Caco-2 (cell line): ENCODE measurements around the gene ZNF48. TPM values are rescaled to one million over a fixed set of nuclear protein-coding genes. Genes with fewer than 3 reads are reported as not detected.

Source experiments
- BruUV-seq: library from RNA; stranded (reverse); fragments of 400-500 nt; replicated peaks from 2 replicates; lab custom pipeline; 2021; lab: Mats Ljungman, UMichigan
- CTCF ChIA-PET: fragments of 300-600 bp; sonication (Branson Sonifier 250); formaldehyde crosslinking; loops from one replicate; lab custom pipeline; 2022; ENCODE audit warnings: antibody characterized with exemption; lab: Charles Lee
- POLR2A ChIA-PET: fragments of 300-600 bp; sonication (Branson Sonifier 250); formaldehyde crosslinking; loops from one replicate; lab custom pipeline; 2022; ENCODE audit warnings: antibody characterized with exemption; lab: Charles Lee
- DNase-seq, 2 experiments: peaks; one replicate each; pipeline versions ENCODE4 v3.0.0 to v3.0.0-alpha.2; 2020 to 2022
- H3K27me3 ChIP-seq: replicated peaks from 2 replicates; pipeline ENCODE4 v1.6.0; 2011; ENCODE audit warnings: low read length; ENCODE audit not compliant: control insufficient read depth, insufficient read depth
- H3K36me3 ChIP-seq: 2 replicates; pipeline ENCODE4 v1.5.1; 2011; ENCODE audit warnings: low read length; ENCODE audit not compliant: control insufficient read depth, insufficient read depth
- H3K4me1 ChIP-seq: fragments of 250-450 bp; sonication (Bioruptor Pico); 2 replicates; pipeline ENCODE4 v1.5.1; 2020; ENCODE audit warnings: mild to moderate bottlenecking
- H3K4me3 ChIP-seq: 2 replicates; pipeline ENCODE4 v1.5.1; 2011; ENCODE audit warnings: low read depth, mild to moderate bottlenecking, control low read depth, low read length
- H3K9me3 ChIP-seq: fragments of 250-450 bp; sonication (Bioruptor Pico); 2 replicates; pipeline ENCODE4 v1.5.1; 2020; ENCODE audit warnings: mild to moderate bottlenecking, moderate library complexity
- H3K27ac Mint-ChIP-seq: one replicate; pipeline ENCODE4 v1.8.0; 2022; ENCODE audit warnings: mixed read lengths; ENCODE audit not compliant: unreplicated experiment
- H3K27me3 Mint-ChIP-seq: one replicate; pipeline ENCODE4 v1.8.0; 2022; ENCODE audit warnings: mixed read lengths; ENCODE audit not compliant: insufficient read depth, unreplicated experiment
- H3K36me3 Mint-ChIP-seq: one replicate; pipeline ENCODE4 v1.8.0; 2022; ENCODE audit warnings: mild to moderate bottlenecking, mixed read lengths; ENCODE audit not compliant: insufficient read depth, unreplicated experiment
- H3K4me1 Mint-ChIP-seq: one replicate; pipeline ENCODE4 v1.8.0; 2022; ENCODE audit warnings: low read depth, mixed read lengths; ENCODE audit not compliant: unreplicated experiment
- H3K4me3 Mint-ChIP-seq: one replicate; pipeline ENCODE4 v1.8.0; 2022; ENCODE audit warnings: mild to moderate bottlenecking, moderate library complexity, mixed read lengths; ENCODE audit not compliant: unreplicated experiment
- H3K9me3 Mint-ChIP-seq: one replicate; pipeline ENCODE4 v1.8.0; 2022; ENCODE audit warnings: mixed read lengths; ENCODE audit not compliant: unreplicated experiment
- CTCF ChIP-seq, 2 experiments: fragments of 200-600 bp in 1 of 2; IDR thresholded peaks; 1 replicate in 1 of 2; 2 replicates in 1 of 2; pipeline versions ENCODE4 v1.5.1 to v1.8.0; 2011 to 2022; ENCODE audit warnings: antibody characterized with exemption in 1 of 2, control low read depth in 1 of 2, inconsistent platforms in 1 of 2, low read depth in 1 of 2, low read length in 1 of 2, mild to moderate bottlenecking in 1 of 2, moderate library complexity in 1 of 2; ENCODE audit not compliant: insufficient read depth in 1 of 2, severe bottlenecking in 1 of 2, unreplicated experiment in 1 of 2
- intact Hi-C: fragments of 100-400 bp; cut with micrococcal nuclease; formaldehyde crosslinking; loops from one replicate; pipeline ENCODE4 v1.10.0; 2022; ENCODE audit not compliant: unreplicated experiment
- total RNA-seq: library from RNA; stranded (reverse); gene quantifications from 2 replicates; pipeline ENCODE4 v1.2.3, GENCODE V29; 2022

ZNF48 gene
- total RNA-seq, 1 experiment from 2014 or later = 13.4 TPM

- Histone ChIP-seq H3K36me3 (no peaks in the 10 kb centered on the region), H3K9me3 (no peaks in the 10 kb centered on the region), H3K4me3 (no peak overlapping the region), H3K4me1 (peaks cover 17% of the 10 kb centered on the region), H3K27me3 (no peaks in the 10 kb centered on the region)
- Mint-ChIP-seq H3K4me3 (no peak overlapping the region), H3K9me3 (no peaks in the 10 kb centered on the region), H3K27ac (peak overlapping the region; percentile 4), H3K4me1 (peaks cover 8% of the 10 kb centered on the region), H3K36me3 (no peaks in the 10 kb centered on the region), H3K27me3 (no peaks in the 10 kb centered on the region)
- no peak for TF ChIP-seq CTCF (IDR thresholded peaks at IDR 0.05; ENCODE audit: insufficient read depth in 1 of 2, low read depth in 1 of 2, low read length in 1 of 2, severe bottlenecking in 1 of 2, unreplicated experiment in 1 of 2)
- ChIA-PET POLR2A (interaction anchor here (0.6 kb wide), 1 partner anchor 100 kb away, joined by 3 read pairs; no protein-coding TSS in a partner anchor), CTCF (no interaction called here)
- BruUV-seq = no TSS peak
- intact Hi-C loops = no loop called here
- no peak for DNase-seq
These were observed 39.6 kb downstream of the ZNF48 start for GRCh38 chr16:30434852-30435251.

DNA sequence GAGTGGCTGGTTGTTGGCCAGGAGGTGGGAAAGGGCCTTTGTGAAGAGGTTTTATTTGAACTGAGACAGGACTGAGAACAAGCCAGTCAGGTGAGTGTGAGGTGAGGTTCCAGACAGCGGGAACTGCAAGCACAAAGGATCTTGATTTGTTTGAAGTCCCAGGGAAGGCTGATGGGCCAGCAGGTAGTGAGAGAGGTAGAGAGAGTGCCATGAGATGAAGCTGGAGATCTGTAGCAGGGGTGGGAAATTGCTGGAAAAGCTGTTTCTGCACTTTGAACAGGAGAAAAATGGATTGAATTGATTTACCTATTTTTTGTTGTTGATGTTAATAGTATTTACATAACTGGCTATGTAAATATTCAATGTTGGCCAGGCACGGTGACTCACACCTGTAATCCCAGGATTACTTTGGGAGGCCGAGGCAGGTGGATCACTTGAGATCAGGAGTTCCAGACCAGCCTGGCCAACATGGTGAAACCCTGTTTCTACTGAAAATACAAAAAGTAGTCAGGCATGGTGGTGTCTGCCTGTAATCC, 42.4 kb downstream of the ZNF48 start:
- no peak overlapping the region for H3K4me3 ChIP-seq
- H3K27ac Mint-ChIP-seq = peak overlapping the region; percentile 65
- H3K9me3 ChIP-seq = no peaks in the 10 kb centered on the region
- peak overlapping the region; percentile 12 for H3K4me3 Mint-ChIP-seq
- peak; percentile 62 for DNase-seq
- 0 out of 2 replicates have a peak, but pooled peaks cover 9% of the 10 kb centered on the region for H3K4me1 ChIP-seq
- TF ChIP-seq CTCF (IDR thresholded peaks at IDR 0.05; ENCODE audit: insufficient read depth in 1 of 2, low read depth in 1 of 2, low read length in 1 of 2, severe bottlenecking in 1 of 2, unreplicated experiment in 1 of 2) = no peak
- intact Hi-C loops = no loop called here
- H3K9me3 Mint-ChIP-seq = no peaks in the 10 kb centered on the region
- peaks cover 5% of the 10 kb centered on the region for H3K36me3 Mint-ChIP-seq
- H3K27me3 ChIP-seq = no peaks in the 10 kb centered on the region
- H3K27me3 Mint-ChIP-seq = no peaks in the 10 kb centered on the region
- H3K36me3 ChIP-seq = no peaks in the 10 kb centered on the region
- BruUV-seq = no TSS peak
- ChIA-PET POLR2A (interaction anchor here (0.6 kb wide), 1 partner anchor 135 kb away, joined by 4 read pairs; no protein-coding TSS in a partner anchor), CTCF (interaction anchor here (1.4 kb wide), 1 partner anchor 98 kb away, joined by 6 read pairs; no protein-coding TSS in a partner anchor)
- H3K4me1 Mint-ChIP-seq = peaks cover 8% of the 10 kb centered on the region

GRCh38 chr16:30438835-30439234, 43.6 kb downstream of the ZNF48 start:
- TF ChIP-seq CTCF (IDR thresholded peaks at IDR 0.05; ENCODE audit: insufficient read depth in 1 of 2, low read depth in 1 of 2, low read length in 1 of 2, severe bottlenecking in 1 of 2, unreplicated experiment in 1 of 2) = no peak
- 0 out of 2 replicates have a peak, but pooled peaks cover 9% of the 10 kb centered on the region for H3K4me1 ChIP-seq

More at GRCh38 chr16:30438835-30439234, 43.6 kb downstream of the ZNF48 start:
- POLR2A ChIA-PET = interaction anchor here (0.7 kb wide), 1 partner anchor 66 kb away, joined by 7 read pairs; no protein-coding TSS in a partner anchor
- intact Hi-C loops = no loop called here
- no peaks in the 10 kb centered on the region for H3K27me3 Mint-ChIP-seq
- no peaks in the 10 kb centered on the region for H3K9me3 Mint-ChIP-seq
- Histone ChIP-seq H3K4me3 (no peak overlapping the region), H3K27me3 (no peaks in the 10 kb centered on the region), H3K9me3 (no peaks in the 10 kb centered on the region), H3K36me3 (peaks cover 2% of the 10 kb centered on the region; the same call in 1 of the 2 replicates)
- DNase-seq = no peak
- CTCF ChIA-PET = no interaction called here
- BruUV-seq = no TSS peak
- peaks cover 18% of the 10 kb centered on the region for H3K36me3 Mint-ChIP-seq
- H3K27ac Mint-ChIP-seq = no peak overlapping the region
- H3K4me3 Mint-ChIP-seq = no peak overlapping the region
- H3K4me1 Mint-ChIP-seq = peaks cover 14% of the 10 kb centered on the region
